ENCODE measurements around the gene SOBP.
A peak's percentile ranks its signal among the peaks of the same experiment; 100 is the strongest.

The SOBP gene

GRCh38 chr6:107646176-107646575 is 156.3 kb downstream of the SOBP start:
- no peaks in the 10 kb centered on the region for H3K9me3 ChIP-seq
- in situ Hi-C loops (cut with MboI; ENCODE audit: low sequenced_read_pairs), result no loop called here
- H3K27me3 ChIP-seq (ENCODE audit: low read depth), result no peaks in the 10 kb centered on the region
- H3K4me3 ChIP-seq, result no peak overlapping the region
- no peak for DNase-seq (ENCODE audit: low spot score in 2 of 2)
- no peaks in the 10 kb centered on the region for H3K36me3 ChIP-seq (replicated peaks)
- H3K4me1 ChIP-seq, result no peaks in the 10 kb centered on the region

GRCh38 chr6:107646776-107647438 is 157.0 kb downstream of the SOBP start:
- no peak for DNase-seq (ENCODE audit: low spot score in 2 of 2)
- in situ Hi-C loops (cut with MboI; ENCODE audit: low sequenced_read_pairs), result no loop called here
- H3K9me3 ChIP-seq, result no peaks in the 10 kb centered on the region
- H3K27me3 ChIP-seq (ENCODE audit: low read depth), result no peaks in the 10 kb centered on the region
- no peaks in the 10 kb centered on the region for H3K4me1 ChIP-seq
- H3K36me3 ChIP-seq (replicated peaks), result no peaks in the 10 kb centered on the region
- no peak overlapping the region for H3K4me3 ChIP-seq

GRCh38 chr6:107647439-107647948 is 157.6 kb downstream of the SOBP start:
- no peaks in the 10 kb centered on the region for H3K9me3 ChIP-seq
- no peak for DNase-seq (ENCODE audit: low spot score in 2 of 2)
- H3K4me3 ChIP-seq, result no peak overlapping the region
- H3K27me3 ChIP-seq (ENCODE audit: low read depth), result no peaks in the 10 kb centered on the region
- H3K36me3 ChIP-seq (replicated peaks), result no peaks in the 10 kb centered on the region
- in situ Hi-C loops (cut with MboI; ENCODE audit: low sequenced_read_pairs), result no loop called here
- no peaks in the 10 kb centered on the region for H3K4me1 ChIP-seq

- H3K9me3 ChIP-seq, result no peaks in the 10 kb centered on the region
- no peaks in the 10 kb centered on the region for H3K27me3 ChIP-seq (ENCODE audit: low read depth)
- H3K36me3 ChIP-seq (replicated peaks), result no peaks in the 10 kb centered on the region
- in situ Hi-C loops (cut with MboI; ENCODE audit: low sequenced_read_pairs), result no loop called here
- no peak for DNase-seq (ENCODE audit: low spot score in 2 of 2)
- no peaks in the 10 kb centered on the region for H3K4me1 ChIP-seq
- H3K4me3 ChIP-seq, result no peak overlapping the region
These were observed 159.1 kb downstream of the SOBP start for GRCh38 chr6:107648983-107649382.

- H3K4me3 ChIP-seq, result no peak overlapping the region
- H3K4me1 ChIP-seq, result no peaks in the 10 kb centered on the region
- DNase-seq (ENCODE audit: low spot score in 2 of 2), result no peak
- no peaks in the 10 kb centered on the region for H3K9me3 ChIP-seq
- in situ Hi-C loops (cut with MboI; ENCODE audit: low sequenced_read_pairs), result no loop called here
- no peaks in the 10 kb centered on the region for H3K27me3 ChIP-seq (ENCODE audit: low read depth)
- H3K36me3 ChIP-seq (replicated peaks), result no peaks in the 10 kb centered on the region
These were observed 162.7 kb downstream of the SOBP start for GRCh38 chr6:107652526-107653182.

GRCh38 chr6:107653183-107653580 is 163.3 kb downstream of the SOBP start:
- H3K36me3 ChIP-seq (replicated peaks), result peaks cover under 1% of the 10 kb centered on the region; the same call in 1 of the 2 replicates
- no peak overlapping the region for H3K4me3 ChIP-seq
- no peaks in the 10 kb centered on the region for H3K27me3 ChIP-seq (ENCODE audit: low read depth)
- H3K9me3 ChIP-seq, result no peaks in the 10 kb centered on the region
- in situ Hi-C loops (cut with MboI; ENCODE audit: low sequenced_read_pairs), result no loop called here
- no peaks in the 10 kb centered on the region for H3K4me1 ChIP-seq
- DNase-seq (ENCODE audit: low spot score in 2 of 2), result no peak

- H3K4me3 ChIP-seq, result no peak overlapping the region
- H3K9me3 ChIP-seq, result no peaks in the 10 kb centered on the region
- H3K36me3 ChIP-seq (replicated peaks), result peaks cover 7% of the 10 kb centered on the region
- peaks cover 4% of the 10 kb centered on the region for H3K4me1 ChIP-seq
- no peak for DNase-seq (ENCODE audit: low spot score in 2 of 2)
- in situ Hi-C loops (cut with MboI; ENCODE audit: low sequenced_read_pairs), result no loop called here
- no peaks in the 10 kb centered on the region for H3K27me3 ChIP-seq (ENCODE audit: low read depth)
These were observed 164.0 kb downstream of the SOBP start for GRCh38 chr6:107653861-107654394.

GRCh38 chr6:107654764-107655163 is 164.8 kb downstream of the SOBP start:
- Histone ChIP-seq H3K36me3 (replicated peaks) (peaks cover 9% of the 10 kb centered on the region), H3K27me3 (ENCODE audit: low read depth) (no peaks in the 10 kb centered on the region), H3K9me3 (no peaks in the 10 kb centered on the region), H3K4me3 (no peak overlapping the region), H3K4me1 (peaks cover 6% of the 10 kb centered on the region)
- DNase-seq (ENCODE audit: low spot score in 2 of 2), result no peak
- in situ Hi-C loops (cut with MboI; ENCODE audit: low sequenced_read_pairs), result no loop called here

- Histone ChIP-seq H3K36me3 (replicated peaks) (peaks cover 9% of the 10 kb centered on the region), H3K4me3 (no peak overlapping the region), H3K4me1 (peaks cover 6% of the 10 kb centered on the region), H3K27me3 (ENCODE audit: low read depth) (no peaks in the 10 kb centered on the region), H3K9me3 (no peaks in the 10 kb centered on the region)
- in situ Hi-C loops (cut with MboI; ENCODE audit: low sequenced_read_pairs), result no loop called here
- DNase-seq (ENCODE audit: low spot score in 2 of 2), result peak in 1 of 2 experiments; percentile 42
These were observed 165.3 kb downstream of the SOBP start for GRCh38 chr6:107655245-107655644.

GRCh38 chr6:107655864-107656263 is 165.9 kb downstream of the SOBP start:
- no peak overlapping the region for H3K4me3 ChIP-seq
- H3K4me1 ChIP-seq, result peaks cover 6% of the 10 kb centered on the region
- in situ Hi-C loops (cut with MboI; ENCODE audit: low sequenced_read_pairs), result no loop called here
- H3K27me3 ChIP-seq (ENCODE audit: low read depth), result no peaks in the 10 kb centered on the region
- no peak for DNase-seq (ENCODE audit: low spot score in 2 of 2)
- no peaks in the 10 kb centered on the region for H3K9me3 ChIP-seq
- peaks cover 11% of the 10 kb centered on the region for H3K36me3 ChIP-seq (replicated peaks)

GRCh38 chr6:107656401-107656800 is 166.5 kb downstream of the SOBP start:
- in situ Hi-C loops (cut with MboI; ENCODE audit: low sequenced_read_pairs), result no loop called here
- no peaks in the 10 kb centered on the region for H3K27me3 ChIP-seq (ENCODE audit: low read depth)
- H3K36me3 ChIP-seq (replicated peaks), result peaks cover 11% of the 10 kb centered on the region
- no peaks in the 10 kb centered on the region for H3K9me3 ChIP-seq
- DNase-seq (ENCODE audit: low spot score in 2 of 2), result no peak
- no peak overlapping the region for H3K4me3 ChIP-seq
- peaks cover 6% of the 10 kb centered on the region for H3K4me1 ChIP-seq

GRCh38 chr6:107656883-107657282 is 167.0 kb downstream of the SOBP start:
- H3K9me3 ChIP-seq, result no peaks in the 10 kb centered on the region
- in situ Hi-C loops (cut with MboI; ENCODE audit: low sequenced_read_pairs), result no loop called here
- no peak for DNase-seq (ENCODE audit: low spot score in 2 of 2)
- H3K4me1 ChIP-seq, result peaks cover 6% of the 10 kb centered on the region
- H3K4me3 ChIP-seq, result no peak overlapping the region
- no peaks in the 10 kb centered on the region for H3K27me3 ChIP-seq (ENCODE audit: low read depth)
- peaks cover 11% of the 10 kb centered on the region for H3K36me3 ChIP-seq (replicated peaks)

- Histone ChIP-seq H3K4me3 (no peak overlapping the region), H3K4me1 (peaks cover 6% of the 10 kb centered on the region)
- in situ Hi-C loops (cut with MboI; ENCODE audit: low sequenced_read_pairs), result no loop called here
These were observed 167.4 kb downstream of the SOBP start for GRCh38 chr6:107657373-107657754.

GRCh38 chr6:107657755-107658461 is 168.0 kb downstream of the SOBP start:
- peaks cover 11% of the 10 kb centered on the region for H3K36me3 ChIP-seq (replicated peaks)
- H3K9me3 ChIP-seq, result no peaks in the 10 kb centered on the region
- no peak overlapping the region for H3K4me3 ChIP-seq
- in situ Hi-C loops (cut with MboI; ENCODE audit: low sequenced_read_pairs), result no loop called here
- H3K4me1 ChIP-seq, result peaks cover 6% of the 10 kb centered on the region
- DNase-seq (ENCODE audit: low spot score in 2 of 2), result no peak
- no peaks in the 10 kb centered on the region for H3K27me3 ChIP-seq (ENCODE audit: low read depth)

More at GRCh38 chr6:107657373-107657754, 167.4 kb downstream of the SOBP start:
- DNase-seq (ENCODE audit: low spot score in 2 of 2), result no peak
- Histone ChIP-seq H3K27me3 (ENCODE audit: low read depth) (no peaks in the 10 kb centered on the region), H3K36me3 (replicated peaks) (peaks cover 11% of the 10 kb centered on the region), H3K9me3 (no peaks in the 10 kb centered on the region)

Data from HAP-1 (cell line).